A673 (cell line): ENCODE results near the gene SP7. TPM values are rescaled to one million over a fixed set of nuclear protein-coding genes. Genes with fewer than 3 reads are reported as not detected.
"Not testable (repeated sequence)": the region's sequence is repeated elsewhere in the genome, so short reads cannot be mapped to it uniquely, and the experiment has no call there.

Source experiments
- BruUV-seq: library from RNA; stranded (reverse); fragments of 400-500 nt; replicated peaks from 2 replicates; lab custom pipeline; 2021; lab: Mats Ljungman, UMichigan
- CTCF ChIA-PET: fragments of 300-600 bp; sonication (Branson Sonifier 250); formaldehyde crosslinking; loops from one replicate; lab custom pipeline; 2022; ENCODE audit warnings: antibody characterized with exemption; lab: Charles Lee
- POLR2A ChIA-PET: fragments of 300-600 bp; sonication (Branson Sonifier 250); formaldehyde crosslinking; loops from one replicate; lab custom pipeline; 2022; ENCODE audit warnings: antibody characterized with exemption; ENCODE audit not compliant: low non-redundant PET; lab: Charles Lee
- DNase-seq: peaks from one replicate; pipeline ENCODE4 v3.0.0-alpha.2; 2015; ENCODE audit warnings: low spot score
- H3K27ac ChIP-seq: fragments of 200-600 bp; sonication (generic); 2 replicates; pipeline ENCODE4 v1.5.1; 2016; ENCODE audit warnings: mixed run types, low read depth, mild to moderate bottlenecking, mixed read lengths, antibody characterized with exemption, low read length; ENCODE audit not compliant: poor library complexity, severe bottlenecking
- H3K27me3 ChIP-seq: fragments of 200-600 bp; sonication (generic); replicated peaks from 2 replicates; pipeline ENCODE4 v1.6.1; 2017; ENCODE audit warnings: mixed run types, low read depth, mild to moderate bottlenecking, mixed read lengths, antibody characterized with exemption, low read length; ENCODE audit not compliant: insufficient read depth, poor library complexity
- H3K36me3 ChIP-seq: fragments of 200-600 bp; sonication (generic); 2 replicates; pipeline ENCODE4 v1.6.1; 2016; ENCODE audit warnings: mixed run types, mild to moderate bottlenecking, mixed read lengths, antibody characterized with exemption, low read length; ENCODE audit not compliant: insufficient read depth, poor library complexity, severe bottlenecking
- H3K4me1 ChIP-seq: fragments of 200-600 bp; sonication (generic); 2 replicates; pipeline ENCODE4 v1.6.1; 2017; ENCODE audit warnings: mixed run types, mild to moderate bottlenecking, mixed read lengths, antibody characterized with exemption, low read length; ENCODE audit not compliant: insufficient read depth, poor library complexity, severe bottlenecking
- H3K4me3 ChIP-seq: fragments of 200-600 bp; sonication (generic); 2 replicates; pipeline ENCODE4 v1.5.1; 2016; ENCODE audit warnings: low read depth, mixed run types, mild to moderate bottlenecking, mixed read lengths, low read length; ENCODE audit not compliant: poor library complexity, severe bottlenecking
- H3K9me3 ChIP-seq: fragments of 200-600 bp; sonication (generic); 2 replicates; pipeline ENCODE4 v1.6.1; 2016; ENCODE audit warnings: mixed run types, low read depth, mild to moderate bottlenecking, mixed read lengths, antibody characterized with exemption, low read length; ENCODE audit not compliant: poor library complexity, severe bottlenecking
- CTCF ChIP-seq: fragments of 300-800, 200-600 bp; sonication (generic); conservative IDR thresholded peaks from 2 replicates; pipeline ENCODE4 v1.5.1; 2017; ENCODE audit warnings: low read depth, mild to moderate bottlenecking, antibody characterized with exemption, low read length, moderate library complexity, mixed read lengths
- EZH2 ChIP-seq: fragments of 200-600 bp; sonication (generic); IDR thresholded peaks from 2 replicates; pipeline ENCODE4 v1.6.1; 2017; ENCODE audit warnings: borderline replicate concordance, low read depth, mild to moderate bottlenecking, mixed read lengths, antibody characterized with exemption, low read length; ENCODE audit not compliant: poor library complexity, severe bottlenecking
- intact Hi-C: fragments of 100-400 bp; cut with micrococcal nuclease; formaldehyde crosslinking; loops from one replicate; pipeline ENCODE4 v1.10.0; 2022; ENCODE audit not compliant: unreplicated experiment
- total RNA-seq: library from RNA; stranded (reverse); gene quantifications from 2 replicates; pipeline ENCODE4 v1.2.3, GENCODE V29; 2021

Gene SP7
- total RNA-seq, 1 experiment from 2014 or later = not detected

GRCh38 chr12:53333845-53334244 lies 2.3 kb downstream of the SP7 start:
- Histone ChIP-seq H3K36me3 (no peaks in the 10 kb centered on the region), H3K4me3 (no peak overlapping the region), H3K27ac (no peak overlapping the region), H3K4me1 (no peaks in the 10 kb centered on the region), H3K9me3 (no peaks in the 10 kb centered on the region), H3K27me3 (no peaks in the 10 kb centered on the region)
- TF ChIP-seq CTCF (no peak), EZH2 (no peak)
- ChIA-PET POLR2A (no interaction called here), CTCF (no interaction called here)
- BruUV-seq = no TSS peak
- no peak for DNase-seq
- intact Hi-C loops = no loop called here

- Histone ChIP-seq H3K4me3 (no peak overlapping the region), H3K4me1 (no peaks in the 10 kb centered on the region), H3K27me3 (no peaks in the 10 kb centered on the region), H3K36me3 (no peaks in the 10 kb centered on the region), H3K27ac (no peak overlapping the region), H3K9me3 (no peaks in the 10 kb centered on the region)
- ChIA-PET CTCF (no interaction called here), POLR2A (no interaction called here)
- intact Hi-C loops = no loop called here
- BruUV-seq = no TSS peak
- no peak for TF ChIP-seq EZH2
- no peak for TF ChIP-seq CTCF
- no peak for DNase-seq
Observed at GRCh38 chr12:53333289-53333688, 2.9 kb downstream of the SP7 start.

- Histone ChIP-seq H3K4me3 (no peak overlapping the region), H3K9me3 (no peaks in the 10 kb centered on the region), H3K27ac (no peak overlapping the region), H3K27me3 (no peaks in the 10 kb centered on the region), H3K4me1 (no peaks in the 10 kb centered on the region), H3K36me3 (no peaks in the 10 kb centered on the region)
- BruUV-seq = no TSS peak
- DNase-seq = no peak
- ChIA-PET POLR2A (no interaction called here), CTCF (no interaction called here)
- intact Hi-C loops = no loop called here
- TF ChIP-seq CTCF (no peak), EZH2 (no peak)
Observed at GRCh38 chr12:53332744-53333143, 3.4 kb downstream of the SP7 start.

- H3K4me1 ChIP-seq, intact Hi-C loops, BruUV-seq, H3K36me3 ChIP-seq, H3K27ac ChIP-seq, DNase-seq, H3K4me3 ChIP-seq, POLR2A ChIA-PET, CTCF ChIA-PET, H3K27me3 ChIP-seq, H3K9me3 ChIP-seq: not testable (repeated sequence)
Observed at GRCh38 chr12:53332339-53332738, 3.8 kb downstream of the SP7 start.
